SH-SY5Y (cell line): ENCODE results near the gene XKR8.
A peak's percentile ranks its signal among the peaks of the same experiment; 100 is the strongest.

Source experiments
- GATA2 ChIP-seq: IDR thresholded peaks from 2 replicates; pipeline ENCODE4 v1.6.1; 2011; ENCODE audit warnings: mild to moderate bottlenecking, low read depth, low read length
- GATA3 ChIP-seq: IDR thresholded peaks from 2 replicates; pipeline ENCODE4 v1.6.1; 2011; ENCODE audit warnings: low read depth, mild to moderate bottlenecking, low read length, moderate library complexity

The XKR8 gene

DNA sequence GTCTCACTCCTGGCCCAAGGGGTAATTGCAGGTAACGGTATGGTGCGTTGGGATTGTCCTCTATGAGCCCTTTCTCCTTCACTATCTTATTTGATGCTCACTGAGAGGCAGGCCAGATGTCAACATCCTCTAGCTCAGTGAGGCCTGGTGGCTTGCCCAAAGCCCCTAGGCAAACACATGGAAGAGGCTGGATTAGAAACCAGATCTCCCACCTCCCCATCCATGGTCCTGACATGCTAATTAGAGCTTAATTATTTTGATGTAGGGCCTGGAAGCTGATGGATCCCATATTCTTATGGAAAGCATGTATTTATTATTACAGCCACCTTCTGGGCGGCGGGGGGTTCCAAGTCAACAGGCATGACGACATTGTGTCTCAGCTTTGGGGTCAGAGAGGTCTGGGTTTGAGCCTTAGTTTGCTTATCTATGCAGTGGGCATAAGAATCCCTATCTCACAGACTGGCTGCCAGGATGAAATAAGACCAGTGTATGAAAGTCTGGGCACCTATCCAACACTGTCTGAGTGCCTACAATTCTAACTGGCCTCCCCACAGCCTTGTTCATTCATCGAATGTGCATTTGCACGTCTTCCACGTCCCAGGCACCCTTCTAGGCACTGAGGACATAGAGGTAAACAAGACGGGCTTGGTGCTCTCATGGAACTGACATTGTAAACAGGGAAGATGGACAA is 18.8 kb upstream of the XKR8 start:
- no peak for TF ChIP-seq GATA3
- TF ChIP-seq GATA2: peak; percentile 24; the same call in 1 of the 2 replicates

DNA sequence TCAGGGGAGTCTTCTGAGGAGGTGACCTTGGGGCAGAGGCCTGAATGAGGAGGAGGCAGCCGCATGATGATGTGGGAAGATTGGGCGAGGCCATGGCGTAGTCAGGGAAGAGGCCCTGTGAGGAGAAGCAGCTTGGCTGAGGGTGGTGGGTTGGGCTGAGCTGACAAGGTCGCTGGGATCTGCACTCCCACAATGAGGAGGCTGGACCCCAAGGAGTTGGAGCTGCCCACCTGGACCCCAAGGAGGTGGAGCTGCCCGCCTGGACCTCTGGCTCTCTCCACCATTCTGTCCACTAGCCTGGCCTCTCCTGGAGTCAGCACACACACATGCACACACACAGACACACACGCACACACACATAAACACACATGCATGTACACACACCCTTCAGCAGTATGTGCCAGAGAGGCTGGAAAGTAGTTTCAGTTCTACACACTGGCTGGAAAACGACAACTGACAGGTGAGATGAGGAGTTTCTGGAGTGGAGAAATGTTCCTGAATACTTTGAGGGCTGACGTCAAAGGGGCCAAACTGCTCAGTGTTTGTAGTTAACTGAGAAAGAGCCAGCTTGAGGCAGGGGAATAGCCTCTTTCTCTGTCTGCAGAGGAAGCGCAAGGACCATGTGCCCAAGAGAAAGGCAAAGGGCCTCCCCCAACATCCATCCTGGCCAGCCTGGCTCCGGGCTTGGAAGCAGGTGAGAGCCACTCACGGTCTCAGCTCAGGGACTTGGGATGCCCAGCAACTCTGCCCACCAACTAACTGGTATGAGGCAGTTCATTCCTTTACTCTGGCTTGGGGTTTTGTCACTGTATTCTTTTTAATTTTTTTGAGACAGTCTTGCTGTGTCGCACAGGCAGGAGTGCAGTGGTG is 17.9 kb upstream of the XKR8 start:
- TF ChIP-seq GATA3 (no peak), GATA2 (no peak)

DNA sequence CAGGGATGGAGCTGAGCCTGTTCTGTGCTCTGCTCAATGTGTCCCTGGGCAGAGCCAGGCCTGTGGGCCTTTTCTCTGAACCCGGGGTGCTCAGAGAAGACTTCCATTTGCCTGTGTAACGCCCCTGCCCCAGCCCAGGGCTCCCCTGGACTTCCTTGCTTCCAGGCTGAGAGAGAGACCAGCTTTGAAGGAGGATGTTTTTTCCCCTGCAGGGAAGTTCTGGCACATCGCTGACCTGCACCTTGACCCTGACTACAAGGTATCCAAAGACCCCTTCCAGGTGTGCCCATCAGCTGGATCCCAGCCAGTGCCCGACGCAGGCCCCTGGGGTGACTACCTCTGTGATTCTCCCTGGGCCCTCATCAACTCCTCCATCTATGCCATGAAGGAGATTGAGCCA is 14.8 kb upstream of the XKR8 start:
- TF ChIP-seq GATA3: no peak
- no peak for TF ChIP-seq GATA2

DNA sequence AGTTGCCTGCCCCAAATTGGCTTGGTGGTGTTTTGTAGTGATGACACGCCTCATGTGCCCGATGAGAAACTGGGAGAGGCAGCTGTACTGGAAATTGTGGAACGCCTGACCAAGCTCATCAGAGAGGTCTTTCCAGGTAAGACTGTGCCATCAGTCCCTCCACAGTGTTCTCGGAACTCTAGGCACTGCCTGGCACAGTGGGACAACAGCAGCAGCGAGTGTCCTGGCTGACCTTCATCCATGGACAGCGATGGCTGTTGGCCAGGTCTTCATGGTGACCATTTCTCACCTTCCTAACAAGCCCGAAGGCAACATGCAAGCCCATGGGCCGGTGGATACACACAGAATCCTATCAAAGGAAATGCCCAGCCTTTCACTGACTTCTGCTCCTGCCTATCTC is 10.7 kb upstream of the XKR8 start:
- TF ChIP-seq GATA2 (no peak), GATA3 (no peak)

DNA sequence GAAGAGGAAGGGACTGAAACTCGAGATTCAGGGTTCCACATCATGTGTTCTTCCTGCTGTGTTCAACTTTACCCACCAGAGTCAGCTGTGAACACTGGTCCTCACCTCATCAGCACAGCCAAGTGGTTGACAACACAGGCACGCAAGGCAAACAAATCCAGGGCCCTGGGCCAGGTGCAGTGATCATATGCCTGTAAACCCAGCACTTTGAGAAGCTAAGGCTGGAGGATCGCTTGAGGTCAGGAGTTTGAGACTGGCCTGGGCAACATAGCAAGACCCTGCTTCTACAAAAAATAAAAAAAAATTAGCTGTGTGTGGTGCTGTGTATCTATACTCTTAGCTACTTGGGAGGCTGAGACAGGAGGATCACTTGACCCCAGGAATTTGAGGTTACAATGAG is 8.4 kb upstream of the XKR8 start:
- TF ChIP-seq GATA2 (no peak), GATA3 (no peak)

DNA sequence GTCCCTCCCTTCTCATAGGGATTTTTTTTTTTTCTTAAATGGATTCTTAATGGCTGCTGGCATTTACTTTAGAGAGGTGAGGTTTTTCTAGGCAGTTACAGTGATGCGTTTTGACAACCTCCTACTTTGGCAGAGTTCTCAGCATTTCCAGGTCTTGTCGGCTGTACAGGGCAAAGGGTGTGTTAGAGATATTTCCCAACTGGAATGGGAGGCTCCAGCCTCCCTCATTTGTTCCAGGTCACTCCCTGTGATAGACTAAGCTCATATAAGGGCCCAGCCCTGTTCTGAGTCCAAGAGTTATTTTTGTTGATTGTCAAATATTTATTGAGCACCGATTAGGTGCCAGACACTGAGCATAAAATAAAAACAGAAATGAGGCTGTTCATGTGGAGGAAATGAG is 7.6 kb upstream of the XKR8 start:
- TF ChIP-seq GATA2 (no peak), GATA3 (no peak)

DNA sequence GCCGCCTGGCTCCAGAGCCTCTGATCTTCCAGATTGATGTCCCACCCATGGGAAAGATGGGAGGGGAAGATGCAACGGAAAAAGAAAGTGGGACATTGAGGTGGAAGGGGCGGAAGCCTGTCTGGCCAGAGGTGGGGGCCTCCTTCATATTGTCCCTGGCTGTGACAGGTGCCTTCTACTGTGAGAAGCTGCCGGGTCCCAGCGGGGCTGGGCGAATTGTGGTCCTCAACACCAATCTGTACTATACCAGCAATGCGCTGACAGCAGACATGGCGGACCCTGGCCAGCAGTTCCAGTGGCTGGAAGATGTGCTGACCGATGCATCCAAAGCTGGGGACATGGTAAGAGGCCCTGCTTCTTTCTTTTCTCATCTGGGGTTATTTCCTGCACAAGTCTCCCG is 5.6 kb upstream of the XKR8 start:
- TF ChIP-seq GATA2: no peak
- no peak for TF ChIP-seq GATA3

DNA sequence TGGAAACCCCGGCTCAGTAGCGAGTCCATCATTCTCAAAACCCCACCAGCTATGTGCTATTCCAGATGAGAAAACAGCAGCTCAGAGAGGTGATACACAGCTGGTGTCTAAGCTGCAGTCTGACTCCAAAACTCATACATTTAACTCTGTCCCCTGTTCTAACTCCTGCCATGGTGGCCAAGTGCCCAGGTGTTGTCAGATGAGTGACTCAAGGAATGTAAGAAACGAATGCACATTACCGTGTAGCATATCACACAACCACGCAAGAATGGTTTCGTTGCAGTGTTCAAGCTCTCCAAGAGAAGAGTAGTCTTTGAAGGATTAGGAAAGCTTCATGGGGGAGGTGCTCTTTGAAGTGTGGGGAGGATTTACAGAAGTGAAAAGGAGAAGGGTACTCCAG is 4.7 kb upstream of the XKR8 start:
- TF ChIP-seq GATA2: no peak
- no peak for TF ChIP-seq GATA3

DNA sequence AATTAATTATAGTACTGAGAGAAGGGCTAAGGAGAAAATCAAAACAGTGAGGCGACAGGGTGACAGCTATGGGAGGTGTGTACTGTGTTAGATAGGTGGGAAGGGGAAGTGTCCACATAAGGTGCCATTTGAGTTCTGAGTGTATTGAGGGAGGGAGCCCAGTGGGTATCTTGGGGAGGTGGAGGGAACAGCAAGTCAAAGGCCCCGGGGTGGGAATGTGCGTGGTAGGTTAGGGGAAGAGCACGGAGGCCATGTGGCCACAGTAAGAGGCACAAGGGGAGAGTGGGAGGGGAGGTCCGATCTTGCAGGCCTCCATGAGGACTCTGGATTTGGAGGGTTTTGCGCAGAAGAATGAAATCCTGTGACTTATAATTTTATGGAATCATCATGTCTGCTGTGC is 3.0 kb upstream of the XKR8 start:
- no peak for TF ChIP-seq GATA2
- no peak for TF ChIP-seq GATA3

DNA sequence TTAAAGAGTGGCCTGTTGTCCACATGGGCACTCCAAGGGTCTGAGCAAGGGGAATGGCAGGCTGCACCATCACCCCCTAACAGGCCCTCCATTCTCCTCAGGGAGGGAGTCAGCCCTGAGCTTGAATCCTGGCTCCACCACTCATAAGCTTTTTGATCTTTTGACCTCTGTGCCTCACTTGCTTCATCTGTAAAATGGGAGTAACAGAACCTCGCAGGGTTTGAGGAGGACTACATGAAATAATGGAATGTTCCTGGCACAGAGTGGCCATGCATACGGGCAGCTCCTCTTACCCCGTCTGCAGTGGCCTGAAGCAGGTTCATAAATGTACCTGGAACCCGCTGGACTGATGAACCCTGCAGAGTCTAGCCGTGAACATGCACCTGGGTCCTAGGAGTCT is 2.1 kb upstream of the XKR8 start:
- no peak for TF ChIP-seq GATA3
- TF ChIP-seq GATA2: no peak

DNA sequence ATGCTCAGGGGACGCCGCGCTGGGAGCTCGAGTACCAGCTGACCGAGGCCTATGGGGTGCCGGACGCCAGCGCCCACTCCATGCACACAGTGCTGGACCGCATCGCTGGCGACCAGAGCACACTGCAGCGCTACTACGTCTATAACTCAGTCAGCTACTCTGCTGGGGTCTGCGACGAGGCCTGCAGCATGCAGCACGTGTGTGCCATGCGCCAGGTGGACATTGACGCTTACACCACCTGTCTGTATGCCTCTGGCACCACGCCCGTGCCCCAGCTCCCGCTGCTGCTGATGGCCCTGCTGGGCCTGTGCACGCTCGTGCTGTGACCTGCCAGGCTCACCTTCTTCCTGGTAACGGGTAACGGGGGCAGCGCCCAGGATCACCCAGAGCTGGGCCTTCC is 1.3 kb upstream of the XKR8 start:
- TF ChIP-seq GATA2 (no peak), GATA3 (no peak)

DNA sequence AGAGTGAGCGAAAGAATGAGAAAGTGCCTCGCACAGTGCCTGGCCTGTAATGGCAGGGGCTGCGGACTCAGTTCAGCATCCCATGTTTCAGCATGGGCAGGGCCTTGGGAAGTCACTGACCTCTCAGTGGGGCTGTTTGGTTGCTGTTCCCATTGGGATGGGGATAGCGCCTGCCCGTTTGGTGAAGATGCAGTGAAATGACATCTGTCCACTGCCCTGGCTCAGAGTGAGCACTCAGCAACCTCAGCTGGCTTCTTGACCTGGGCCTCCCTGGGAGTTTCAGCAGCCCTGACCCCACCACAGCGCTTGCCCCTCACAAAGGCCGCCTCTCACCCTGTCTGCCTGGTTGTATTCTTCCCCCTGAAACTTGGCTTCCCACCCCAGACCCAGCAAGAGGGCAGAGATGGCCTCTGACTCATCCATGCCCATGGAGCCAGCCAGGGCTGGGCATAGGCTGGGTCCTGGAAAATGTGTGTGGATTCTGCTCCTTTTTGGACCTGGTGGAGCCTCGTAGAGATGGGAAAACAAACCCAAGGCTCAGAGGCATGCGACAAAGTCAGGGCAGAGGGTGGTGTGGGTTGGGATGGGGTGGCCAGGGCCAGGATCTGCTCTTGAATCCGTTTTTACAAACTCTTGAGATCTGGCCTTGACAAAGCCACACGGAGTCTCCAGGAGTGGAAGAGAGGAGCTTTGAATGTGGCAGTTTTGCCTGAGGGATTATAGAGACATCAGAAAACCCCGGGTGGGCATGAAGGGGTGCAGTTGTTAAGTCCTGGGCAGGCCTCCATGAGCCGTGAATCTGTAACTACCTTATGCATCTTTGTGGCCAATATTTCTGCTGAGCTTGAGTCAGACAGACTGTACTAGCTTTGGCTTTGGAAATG is 1.2 kb downstream of the XKR8 start:
- TF ChIP-seq GATA3: no peak
- TF ChIP-seq GATA2: no peak

DNA sequence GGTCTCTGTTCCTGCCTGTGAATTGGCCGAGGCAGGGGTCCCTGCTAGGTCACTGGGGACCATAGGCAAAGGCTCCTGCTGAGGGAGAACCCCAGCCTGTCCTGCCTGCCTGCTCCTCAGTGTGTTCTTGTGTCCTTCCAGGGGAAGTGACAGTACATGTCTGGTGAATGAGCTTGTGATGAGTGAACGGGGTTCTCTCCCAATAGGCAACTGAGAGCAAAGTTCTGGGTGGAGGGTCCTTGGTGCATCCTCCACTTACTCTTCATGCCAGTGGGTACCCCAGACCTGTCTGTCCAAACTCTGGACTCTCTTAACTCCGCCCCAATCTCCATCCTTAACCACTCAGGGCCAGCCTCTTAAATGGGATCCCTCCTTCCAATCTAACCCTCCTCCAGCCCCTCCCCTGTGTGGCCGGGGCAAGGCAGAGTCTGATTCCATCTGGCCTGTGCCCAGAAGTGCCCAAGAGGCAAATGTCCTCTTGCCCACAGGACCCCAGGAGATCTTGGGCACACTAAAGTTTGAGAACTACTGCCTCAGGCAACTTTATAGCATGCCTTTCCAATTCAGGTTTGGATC is 2.0 kb downstream of the XKR8 start:
- TF ChIP-seq GATA3 (no peak), GATA2 (no peak)

DNA sequence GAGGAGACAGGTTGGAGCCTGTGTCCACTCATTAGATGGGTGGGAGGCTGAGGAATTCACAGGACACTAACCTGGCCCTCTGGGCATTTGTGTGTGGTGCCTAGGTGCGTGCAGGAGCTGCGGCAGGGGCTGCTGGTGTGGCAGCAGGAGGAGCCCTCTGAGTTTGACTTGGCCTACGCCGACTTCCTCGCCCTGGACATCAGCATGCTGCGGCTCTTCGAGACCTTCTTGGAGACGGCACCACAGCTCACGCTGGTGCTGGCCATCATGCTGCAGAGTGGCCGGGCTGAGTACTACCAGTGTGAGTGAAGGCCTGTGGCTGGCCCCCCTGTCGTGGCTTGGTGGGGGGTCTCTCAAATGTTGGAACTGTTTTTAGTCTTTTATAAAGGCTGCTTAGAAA is 3.6 kb downstream of the XKR8 start:
- no peak for TF ChIP-seq GATA3
- TF ChIP-seq GATA2: no peak
